HG03575 (cell line): Measurements from ENCODE around the gene TREH.

ENCODE experiments used
- ATAC-seq: cut with Tn5 transposase; IDR thresholded peaks from one replicate; pipeline ENCODE4 v1.9.1; 2021; ENCODE audit not compliant: unreplicated experiment, insufficient number of reproducible peaks, low FRiP score; ENCODE audit errors: extremely low read depth

The TREH gene

GRCh38 chr11:118673361-118674081, 5.9 kb downstream of the TREH start:
- no peak for ATAC-seq

- no peak for ATAC-seq
Measured at GRCh38 chr11:118672846-118673245, 6.6 kb downstream of the TREH start.

GRCh38 chr11:118671254-118671653, 8.2 kb downstream of the TREH start:
- ATAC-seq = no peak

- ATAC-seq = no peak
Measured at GRCh38 chr11:118670063-118670462, 9.4 kb downstream of the TREH start.

- no peak for ATAC-seq
Measured at GRCh38 chr11:118666371-118666770, 13.1 kb downstream of the TREH start.

- no peak for ATAC-seq
Measured at GRCh38 chr11:118663902-118664301, 15.5 kb downstream of the TREH start.

GRCh38 chr11:118663381-118663780, 16.1 kb downstream of the TREH start:
- ATAC-seq = no peak

- ATAC-seq = no peak
Measured at GRCh38 chr11:118662401-118663271, 16.8 kb downstream of the TREH start.

GRCh38 chr11:118661425-118662301, 17.8 kb downstream of the TREH start:
- no peak for ATAC-seq

GRCh38 chr11:118660681-118661424, 18.6 kb downstream of the TREH start:
- ATAC-seq = no peak

- ATAC-seq = no peak
Measured at GRCh38 chr11:118659953-118660680, 19.3 kb downstream of the TREH start.

- no peak for ATAC-seq
Measured at GRCh38 chr11:118659314-118659952, 20.0 kb downstream of the TREH start.

- ATAC-seq = no peak
Measured at GRCh38 chr11:118658429-118659313, 20.8 kb downstream of the TREH start.

GRCh38 chr11:118657709-118658428, 21.6 kb downstream of the TREH start:
- ATAC-seq = no peak

- no peak for ATAC-seq
Measured at GRCh38 chr11:118657238-118657637, 22.2 kb downstream of the TREH start.

GRCh38 chr11:118656563-118657165, 22.8 kb downstream of the TREH start:
- no peak for ATAC-seq
